ENCODE results near the gene FARS2. TPM values are rescaled to one million over a fixed set of nuclear protein-coding genes. Genes with fewer than 3 reads are reported as not detected.

The FARS2 gene
- total RNA-seq, 1 experiment from 2014 or later = 15.0 TPM

DNA sequence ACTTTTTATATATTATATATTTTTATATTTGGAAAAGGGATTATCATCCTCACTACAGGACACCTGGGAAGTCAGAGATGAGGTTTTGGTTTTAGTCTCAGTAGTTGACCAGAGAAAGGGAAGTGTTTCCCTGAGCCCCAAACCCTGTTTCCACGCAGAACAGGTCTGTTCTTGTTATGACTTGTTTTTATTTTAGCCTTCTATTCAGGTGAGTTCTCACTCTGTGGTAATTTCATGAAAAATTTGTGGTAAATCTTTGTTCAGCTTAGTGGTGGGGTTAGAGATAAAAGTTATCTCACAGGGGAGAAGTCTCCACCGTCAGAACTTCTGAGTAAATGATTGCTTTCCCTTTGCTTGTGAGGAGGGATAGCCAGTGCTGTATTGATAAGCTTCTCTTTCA, 224.9 kb downstream of the FARS2 start (continued):
- TF ChIP-seq, protein P1, sequence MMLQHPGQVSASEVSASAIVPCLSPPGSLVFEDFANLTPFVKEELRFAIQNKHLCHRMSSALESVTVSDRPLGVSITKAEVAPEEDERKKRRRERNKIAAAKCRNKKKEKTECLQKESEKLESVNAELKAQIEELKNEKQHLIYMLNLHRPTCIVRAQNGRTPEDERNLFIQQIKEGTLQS (CRISPR knock-in tag; conservative IDR thresholded peaks at IDR 0.05) = no peak
- TF ChIP-seq ZNF671 (CRISPR knock-in tag; IDR thresholded peaks at IDR 0.05) = no peak
- no peak for TF ChIP-seq AR (CRISPR knock-in tag; IDR thresholded peaks at IDR 0.05)
- TF ChIP-seq MAX (CRISPR knock-in tag; IDR thresholded peaks at IDR 0.05) = no peak

DNA sequence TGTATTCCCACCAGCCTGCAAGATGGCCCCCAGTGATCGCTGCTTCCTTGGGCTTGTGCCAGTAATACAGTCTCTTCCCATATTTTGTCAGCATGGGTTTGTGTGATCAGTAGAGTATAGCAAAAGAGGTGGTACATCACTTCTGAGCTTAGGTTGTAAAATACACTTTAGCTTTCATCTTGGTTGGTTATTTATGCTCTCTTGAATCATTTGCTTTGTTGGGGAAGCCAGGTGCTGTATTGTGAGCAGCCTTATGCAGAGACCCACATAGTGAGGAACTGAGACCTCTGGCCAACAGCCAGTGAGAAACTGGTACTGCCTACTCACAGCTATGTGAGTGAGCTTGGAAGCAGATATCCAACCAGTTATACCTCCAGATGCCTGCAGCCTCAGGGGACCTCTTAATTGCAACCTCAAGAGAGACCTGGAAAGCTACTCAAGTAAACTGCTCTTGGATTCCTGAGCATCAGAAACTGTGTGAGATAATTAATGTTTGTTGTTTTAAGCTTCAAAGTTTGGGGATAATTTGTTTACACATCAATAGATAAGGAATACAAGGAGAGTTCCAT, 229.3 kb downstream of the FARS2 start:
- no peak for ATAC-seq
- CTCF ChIA-PET = interaction anchor here (1.4 kb wide), 1 partner anchor 19 kb away, joined by 4 read pairs; no protein-coding TSS in a partner anchor
- H3K27ac Mint-ChIP-seq = no peak overlapping the region
- H3K27me3 Mint-ChIP-seq (ENCODE audit: low read depth) = no peaks in the 10 kb centered on the region
- H3K36me3 Mint-ChIP-seq = no peaks in the 10 kb centered on the region
- H3K4me3 Mint-ChIP-seq = no peak overlapping the region
- POLR2A ChIA-PET = no interaction called here
- H3K4me1 Mint-ChIP-seq = 0 out of 2 replicates have a peak, but pooled peaks cover 3% of the 10 kb centered on the region
- H3K9me3 Mint-ChIP-seq = 0 out of 2 replicates have a peak, but pooled peaks cover 3% of the 10 kb centered on the region
- no peak for DNase-seq (ENCODE audit: low spot score)
- TF ChIP-seq ELF4 (CRISPR knock-in tag; IDR thresholded peaks at IDR 0.05; ENCODE audit: low read depth) (no peak), ATF6 (CRISPR knock-in tag; IDR thresholded peaks at IDR 0.05) (no peak), NFE2L1 (CRISPR knock-in tag; IDR thresholded peaks at IDR 0.05) (no peak)

GRCh38 chr6:5492356-5492755, 231.0 kb downstream of the FARS2 start:
- ATAC-seq (no peak), DNase-seq (ENCODE audit: low spot score) (no peak)
- H3K27me3 Mint-ChIP-seq (ENCODE audit: low read depth) = no peaks in the 10 kb centered on the region
- CTCF ChIA-PET = no interaction called here
- POLR2A ChIA-PET = interaction anchor here (0.7 kb wide), 1 partner anchor 160 kb away, joined by 6 read pairs; no protein-coding TSS in a partner anchor
- TF ChIP-seq FOXP1 (CRISPR knock-in tag; IDR thresholded peaks at IDR 0.05; ENCODE audit: borderline replicate concordance) (no peak), PRRX2 (CRISPR knock-in tag; IDR thresholded peaks at IDR 0.05) (no peak), SMAD4 (CRISPR knock-in tag; IDR thresholded peaks at IDR 0.05) (no peak)
- peaks cover 7% of the 10 kb centered on the region for H3K4me1 Mint-ChIP-seq
- H3K27ac Mint-ChIP-seq = no peak overlapping the region
- 0 out of 2 replicates have a peak, but pooled peaks cover 3% of the 10 kb centered on the region for H3K9me3 Mint-ChIP-seq
- H3K36me3 Mint-ChIP-seq = no peaks in the 10 kb centered on the region
- no peak overlapping the region for H3K4me3 Mint-ChIP-seq

GRCh38 chr6:5493806-5494205, 232.5 kb downstream of the FARS2 start:
- 0 out of 2 replicates have a peak, but pooled peaks cover 3% of the 10 kb centered on the region for H3K9me3 Mint-ChIP-seq
- DNase-seq (ENCODE audit: low spot score) (no peak), ATAC-seq (no peak)
- POLR2A ChIA-PET = no interaction called here
- H3K27me3 Mint-ChIP-seq (ENCODE audit: low read depth) = no peaks in the 10 kb centered on the region
- no peak overlapping the region for H3K4me3 Mint-ChIP-seq
- no peaks in the 10 kb centered on the region for H3K36me3 Mint-ChIP-seq
- CTCF ChIA-PET = no interaction called here
- H3K27ac Mint-ChIP-seq = no peak overlapping the region
- H3K4me1 Mint-ChIP-seq = peaks cover 16% of the 10 kb centered on the region
- TF ChIP-seq STAT6 (CRISPR knock-in tag; conservative IDR thresholded peaks at IDR 0.05; ENCODE audit: low read depth) (no peak), PRRX2 (CRISPR knock-in tag; IDR thresholded peaks at IDR 0.05) (no peak), MAX (CRISPR knock-in tag; IDR thresholded peaks at IDR 0.05) (no peak), CREM (CRISPR knock-in tag; IDR thresholded peaks at IDR 0.05) (no peak), ZNF396 (CRISPR knock-in tag; IDR thresholded peaks at IDR 0.05; ENCODE audit: borderline replicate concordance) (no peak), HMGXB4 (CRISPR knock-in tag; IDR thresholded peaks at IDR 0.05) (no peak), TEAD1 (CRISPR knock-in tag; IDR thresholded peaks at IDR 0.05) (no peak), FOXK1 (CRISPR knock-in tag; IDR thresholded peaks at IDR 0.05) (no peak)
- TF ChIP-seq, protein P2, sequence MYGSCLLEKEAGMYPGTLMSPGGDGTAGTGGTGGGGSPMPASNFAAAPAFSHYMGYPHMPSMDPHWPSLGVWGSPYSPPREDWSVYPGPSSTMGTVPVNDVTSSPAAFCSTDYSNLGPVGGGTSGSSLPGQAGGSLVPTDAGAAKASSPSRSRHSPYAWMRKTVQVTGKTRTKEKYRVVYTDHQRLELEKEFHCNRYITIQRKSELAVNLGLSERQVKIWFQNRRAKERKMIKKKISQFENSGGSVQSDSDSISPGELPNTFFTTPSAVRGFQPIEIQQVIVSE (CRISPR knock-in tag; IDR thresholded peaks at IDR 0.05; ENCODE audit: borderline replicate concordance) = no peak

Data from WTC11 (cell line).